ENCODE data around the gene CDH10. TPM values are rescaled to one million over a fixed set of nuclear protein-coding genes. Genes with fewer than 3 reads are reported as not detected.

CDH10 gene
- total and polyA plus RNA-seq, 2 of the 13 experiments (the other 11 are each of a cell fraction or from before 2014, with no cell fraction given), result 0.01 to 0.04 TPM

GRCh38 chr5:24633715-24634325, 11.0 kb downstream of the CDH10 start:
- H3K27me3 ChIP-seq (ENCODE audit: control insufficient read depth in 1 of 2, insufficient read depth in 2 of 2, low read length in 2 of 2), result no peaks in the 10 kb centered on the region
- no peak overlapping the region for H3K9ac ChIP-seq (ENCODE audit: insufficient read depth, low read depth, low read length)
- BruUV-seq (replicated peaks), result no TSS peak
- no peak overlapping the region for H3K4me3 ChIP-seq (replicated peaks in 1 of 3; ENCODE audit: insufficient read depth in 1 of 3, low read depth in 2 of 3, low read length in 3 of 3)
- no peak for TF ChIP-seq SP5 (CRISPR knock-in tag; IDR thresholded peaks at IDR 0.05; ENCODE audit: borderline replicate concordance, low read depth)
- TF ChIP-seq SMC3 (IDR thresholded peaks at IDR 0.05; ENCODE audit: low read length), result peak; percentile 45; the same call in 1 of the 2 replicates
- TF ChIP-seq STAG1 (CRISPR knock-in tag; IDR thresholded peaks at IDR 0.05), result peak; percentile 77
- TF ChIP-seq, protein P1, sequence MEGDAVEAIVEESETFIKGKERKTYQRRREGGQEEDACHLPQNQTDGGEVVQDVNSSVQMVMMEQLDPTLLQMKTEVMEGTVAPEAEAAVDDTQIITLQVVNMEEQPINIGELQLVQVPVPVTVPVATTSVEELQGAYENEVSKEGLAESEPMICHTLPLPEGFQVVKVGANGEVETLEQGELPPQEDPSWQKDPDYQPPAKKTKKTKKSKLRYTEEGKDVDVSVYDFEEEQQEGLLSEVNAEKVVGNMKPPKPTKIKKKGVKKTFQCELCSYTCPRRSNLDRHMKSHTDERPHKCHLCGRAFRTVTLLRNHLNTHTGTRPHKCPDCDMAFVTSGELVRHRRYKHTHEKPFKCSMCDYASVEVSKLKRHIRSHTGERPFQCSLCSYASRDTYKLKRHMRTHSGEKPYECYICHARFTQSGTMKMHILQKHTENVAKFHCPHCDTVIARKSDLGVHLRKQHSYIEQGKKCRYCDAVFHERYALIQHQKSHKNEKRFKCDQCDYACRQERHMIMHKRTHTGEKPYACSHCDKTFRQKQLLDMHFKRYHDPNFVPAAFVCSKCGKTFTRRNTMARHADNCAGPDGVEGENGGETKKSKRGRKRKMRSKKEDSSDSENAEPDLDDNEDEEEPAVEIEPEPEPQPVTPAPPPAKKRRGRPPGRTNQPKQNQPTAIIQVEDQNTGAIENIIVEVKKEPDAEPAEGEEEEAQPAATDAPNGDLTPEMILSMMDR (CRISPR knock-in tag; IDR thresholded peaks at IDR 0.05), result peak; percentile 70
- FAIRE-seq (peak; percentile 12), ATAC-seq (no peak; the same call in 2 of the 3 replicates), DNase-seq (ENCODE audit: low spot score) (peak; percentile 34)
- in situ Hi-C loops (cut with HindIII; ENCODE audit: extremely low pct_ligation_motif_present, low pct_unique_long_range_greater_than_20kb), result no loop called here
- H3K79me2 ChIP-seq (ENCODE audit: insufficient read depth, low read length), result no peaks in the 10 kb centered on the region
- no peak overlapping the region for H3K4me2 ChIP-seq (ENCODE audit: low read depth, low read length)
- no peak overlapping the region for H3K27ac ChIP-seq (ENCODE audit: extremely low read length, insufficient read depth, low read length)
- H3K36me3 ChIP-seq (replicated peaks in 1 of 2; ENCODE audit: control insufficient read depth in 1 of 2, insufficient read depth in 2 of 2, low read length in 2 of 2), result no peaks in the 10 kb centered on the region
- no peaks in the 10 kb centered on the region for H4K20me1 ChIP-seq (ENCODE audit: insufficient read depth, low read length)
- CTCF ChIA-PET (ENCODE audit: low intra/inter-chr PET ratio, low total read pairs), result interaction anchor here (1.0 kb wide), 1 partner anchor 8 kb away, joined by 5 read pairs; no protein-coding TSS in a partner anchor
- H2AFZ ChIP-seq (ENCODE audit: low read length), result no peak overlapping the region
- POLR2A ChIA-PET, result no interaction called here
- intact Hi-C loops (cut with micrococcal nuclease; ENCODE audit: unreplicated experiment), result no loop called here
- no peaks in the 10 kb centered on the region for H3K4me1 ChIP-seq (ENCODE audit: insufficient read depth, low read length)
- 3% methylated on average over 4 of the region's 4 CpGs for WGBS (ENCODE audit: low lambda C conversion rate)
- H3K9me3 ChIP-seq (ENCODE audit: low read length), result no peaks in the 10 kb centered on the region

GRCh38 chr5:24632353-24632752, 12.4 kb downstream of the CDH10 start:
- DNase-seq (ENCODE audit: low spot score) (no peak), FAIRE-seq (no peak), ATAC-seq (no peak)
- Histone ChIP-seq H3K27me3 (ENCODE audit: control insufficient read depth in 1 of 2, insufficient read depth in 2 of 2, low read length in 2 of 2) (no peaks in the 10 kb centered on the region), H3K4me3 (replicated peaks in 1 of 3; ENCODE audit: insufficient read depth in 1 of 3, low read depth in 2 of 3, low read length in 3 of 3) (no peak overlapping the region), H3K79me2 (ENCODE audit: insufficient read depth, low read length) (no peaks in the 10 kb centered on the region), H3K4me2 (ENCODE audit: low read depth, low read length) (no peak overlapping the region), H2AFZ (ENCODE audit: low read length) (no peak overlapping the region), H3K9ac (ENCODE audit: insufficient read depth, low read depth, low read length) (no peak overlapping the region), H3K4me1 (ENCODE audit: insufficient read depth, low read length) (no peaks in the 10 kb centered on the region), H3K27ac (ENCODE audit: extremely low read length, insufficient read depth, low read length) (no peak overlapping the region), H4K20me1 (ENCODE audit: insufficient read depth, low read length) (no peaks in the 10 kb centered on the region), H3K9me3 (ENCODE audit: low read length) (no peaks in the 10 kb centered on the region), H3K36me3 (replicated peaks in 1 of 2; ENCODE audit: control insufficient read depth in 1 of 2, insufficient read depth in 2 of 2, low read length in 2 of 2) (no peaks in the 10 kb centered on the region)
- BruUV-seq (replicated peaks), result no TSS peak
- intact Hi-C loops (cut with micrococcal nuclease; ENCODE audit: unreplicated experiment) (no loop called here), in situ Hi-C loops (cut with HindIII; ENCODE audit: extremely low pct_ligation_motif_present, low pct_unique_long_range_greater_than_20kb) (no loop called here)
- ChIA-PET CTCF (ENCODE audit: low intra/inter-chr PET ratio, low total read pairs) (no interaction called here), POLR2A (no interaction called here)
- TF ChIP-seq KIAA2018 (CRISPR knock-in tag; IDR thresholded peaks at IDR 0.05; ENCODE audit: borderline replicate concordance) (no peak), HDAC6 (IDR thresholded peaks at IDR 0.05; ENCODE audit: low read depth, low read length) (no peak), ZNF432 (CRISPR knock-in tag; IDR thresholded peaks at IDR 0.05; ENCODE audit: borderline replicate concordance) (no peak), ZFP1 (CRISPR knock-in tag; IDR thresholded peaks at IDR 0.05) (no peak), SSRP1 (CRISPR knock-in tag; IDR thresholded peaks at IDR 0.05) (no peak)

Measured in HepG2 (cell line).